NK-92 (cell line): ENCODE measurements around the gene RSPRY1.

Source experiments
- DNase-seq: peaks from one replicate; lab custom pipeline; 2025; ENCODE audit not compliant: unreplicated experiment; lab: John Stamatoyannopoulos, UW

Gene RSPRY1

GRCh38 chr16:57216968-57217367 is 30.8 kb downstream of the RSPRY1 start:
- DNase-seq, result no peak

GRCh38 chr16:57223057-57223456 is 36.9 kb downstream of the RSPRY1 start:
- DNase-seq, result no peak

- DNase-seq, result no peak
Measured at GRCh38 chr16:57224651-57225335, 38.7 kb downstream of the RSPRY1 start.

- DNase-seq, result no peak
Measured at GRCh38 chr16:57225978-57226377, 39.8 kb downstream of the RSPRY1 start.

GRCh38 chr16:57226701-57227621 is 40.8 kb downstream of the RSPRY1 start:
- no peak for DNase-seq

GRCh38 chr16:57229079-57229478 is 43.0 kb downstream of the RSPRY1 start:
- no peak for DNase-seq

- no peak for DNase-seq
Measured at GRCh38 chr16:57231821-57232350, 45.8 kb downstream of the RSPRY1 start.

GRCh38 chr16:57233944-57234706 is 48.0 kb downstream of the RSPRY1 start:
- DNase-seq, result no peak

GRCh38 chr16:57234707-57235092 is 48.6 kb downstream of the RSPRY1 start:
- no peak for DNase-seq

GRCh38 chr16:57235128-57236021 is 49.2 kb downstream of the RSPRY1 start:
- DNase-seq, result no peak

GRCh38 chr16:57236022-57236350 is 49.9 kb downstream of the RSPRY1 start:
- no peak for DNase-seq

GRCh38 chr16:57238682-57239081 is 52.6 kb downstream of the RSPRY1 start:
- no peak for DNase-seq

- DNase-seq, result no peak
Measured at GRCh38 chr16:57239107-57239506, 53.0 kb downstream of the RSPRY1 start.

GRCh38 chr16:57240851-57241250 is 54.7 kb downstream of the RSPRY1 start:
- DNase-seq, result no peak

GRCh38 chr16:57242650-57243049 is 56.5 kb downstream of the RSPRY1 start:
- DNase-seq, result no peak

GRCh38 chr16:57244463-57244766 is 58.3 kb downstream of the RSPRY1 start:
- no peak for DNase-seq

- peak; percentile 89 for DNase-seq
Measured at GRCh38 chr16:57244767-57245471, 58.8 kb downstream of the RSPRY1 start, which contains the start of gene ARL2BP. Gene ARL2BP (plus strand): TSS chr16:57245259. CDS start chr16:57245368, 109 bp downstream.

- no peak for DNase-seq
Measured at GRCh38 chr16:57245472-57246113, 59.5 kb downstream of the RSPRY1 start.

GRCh38 chr16:57251352-57251751 is 65.2 kb downstream of the RSPRY1 start:
- no peak for DNase-seq
